Mammary epithelial cell (primary cell): ENCODE results near the gene BMF.

Source experiments
- CTCF ChIP-seq, 2 donors: IDR thresholded peaks in 1 of 2; conservative IDR thresholded peaks in 1 of 2; 2 replicates each; pipeline ENCODE4 v1.5.1; 2011 to 2012; ENCODE audit warnings: inconsistent platforms in 2 of 2, low read length in 2 of 2, mild to moderate bottlenecking in 2 of 2, control low read depth in 1 of 2, low read depth in 1 of 2; ENCODE audit not compliant: insufficient read depth in 1 of 2; ENCODE audit errors: extremely low read depth in 1 of 2
- EZH2 ChIP-seq: IDR thresholded peaks from 2 replicates; pipeline ENCODE4 v1.6.1; 2012; ENCODE audit warnings: low read length, inconsistent platforms, borderline replicate concordance

DNA sequence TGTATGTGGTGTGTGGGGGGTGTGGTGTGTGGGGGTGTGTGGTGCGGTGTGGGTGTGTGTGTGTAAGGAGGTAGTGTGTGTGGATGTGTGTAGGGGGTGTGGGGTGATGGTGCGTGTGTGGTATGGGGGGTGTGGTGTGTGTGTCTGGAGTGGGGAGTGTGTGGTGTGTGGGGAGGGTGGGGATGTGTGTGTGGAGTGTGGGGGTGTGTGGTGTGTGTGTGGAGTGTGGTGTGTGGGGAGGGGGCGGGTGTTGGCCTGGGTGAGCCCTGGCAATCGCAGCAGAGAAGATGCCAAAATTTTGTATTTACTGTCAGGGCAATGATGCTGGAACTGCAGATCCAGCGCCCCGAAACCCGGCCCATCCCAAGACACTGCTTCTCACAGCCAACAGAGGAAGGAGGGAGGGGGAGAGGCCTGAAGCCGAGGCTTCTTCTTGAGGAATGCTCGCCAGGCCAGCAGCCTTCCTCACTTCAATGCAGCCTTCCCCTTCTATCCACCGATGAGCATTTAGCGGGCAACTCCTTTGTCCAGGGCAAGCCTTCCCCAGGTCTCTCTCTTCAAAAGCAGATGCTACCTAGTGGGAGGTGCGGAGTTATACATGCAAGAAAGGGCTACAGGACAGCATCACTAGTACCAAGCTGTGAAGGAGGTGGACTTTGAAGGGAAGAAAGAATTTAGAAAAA lies 57.8 kb downstream of the BMF start:
- TF ChIP-seq CTCF (conservative IDR thresholded peaks at IDR 0.05 in 1 of 2, IDR thresholded peaks at IDR 0.05 in 1 of 2; ENCODE audit: extremely low read depth in 1 of 2, insufficient read depth in 1 of 2, low read depth in 1 of 2, low read length in 2 of 2) (no peak), EZH2 (no peak)
